ENCODE data around the gene ZNF70. TPM values are rescaled to one million over a fixed set of nuclear protein-coding genes. Genes with fewer than 3 reads are reported as not detected.

Gene ZNF70
- total and polyA plus RNA-seq, 9 of the 15 experiments (the other 6 are each of a cell fraction or from before 2014, with no cell fraction given): 0.14 to 3.3 (median 1.4) TPM

GRCh38 chr22:23767673-23768548 lies 17.0 kb upstream of the ZNF70 start, which contains the start of gene CHCHD10 (continued):
- TF ChIP-seq SMARCC2 (IDR thresholded peaks at IDR 0.05; ENCODE audit: low read depth) (no peak), EGR1 (conservative IDR thresholded peaks at IDR 0.05) (peak; percentile 53), CBFB (CRISPR knock-in tag; IDR thresholded peaks at IDR 0.05) (0 out of 2 replicates have a peak, but pooled peaks have one; percentile 50), HIVEP1 (CRISPR knock-in tag; IDR thresholded peaks at IDR 0.05) (peak; percentile 56; the same call in 1 of the 2 replicates), HNRNPLL (IDR thresholded peaks at IDR 0.05; ENCODE audit: low read depth, low read length, poor library complexity, severe bottlenecking) (peak; percentile 67), SMAD1 (IDR thresholded peaks at IDR 0.05; ENCODE audit: low read depth, low read length, partially characterized antibody) (no peak), U2AF1 (optimal IDR thresholded peaks at IDR 0.05; ENCODE audit: low read depth, low read length) (no peak), SMAD2 (IDR thresholded peaks at IDR 0.05; ENCODE audit: low read depth, low read length) (no peak), PHF8 (IDR thresholded peaks at IDR 0.05; ENCODE audit: borderline replicate concordance, low read length) (peak; percentile 79; the same call in 1 of the 2 replicates), RNF2 (IDR thresholded peaks at IDR 0.05) (peak; percentile 66)
- TF ChIP-seq, protein P1, sequence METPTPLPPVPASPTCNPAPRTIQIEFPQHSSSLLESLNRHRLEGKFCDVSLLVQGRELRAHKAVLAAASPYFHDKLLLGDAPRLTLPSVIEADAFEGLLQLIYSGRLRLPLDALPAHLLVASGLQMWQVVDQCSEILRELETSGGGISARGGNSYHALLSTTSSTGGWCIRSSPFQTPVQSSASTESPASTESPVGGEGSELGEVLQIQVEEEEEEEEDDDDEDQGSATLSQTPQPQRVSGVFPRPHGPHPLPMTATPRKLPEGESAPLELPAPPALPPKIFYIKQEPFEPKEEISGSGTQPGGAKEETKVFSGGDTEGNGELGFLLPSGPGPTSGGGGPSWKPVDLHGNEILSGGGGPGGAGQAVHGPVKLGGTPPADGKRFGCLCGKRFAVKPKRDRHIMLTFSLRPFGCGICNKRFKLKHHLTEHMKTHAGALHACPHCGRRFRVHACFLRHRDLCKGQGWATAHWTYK (CRISPR knock-in tag; IDR thresholded peaks at IDR 0.05): peak; percentile 86
- TF ChIP-seq, protein P2, sequence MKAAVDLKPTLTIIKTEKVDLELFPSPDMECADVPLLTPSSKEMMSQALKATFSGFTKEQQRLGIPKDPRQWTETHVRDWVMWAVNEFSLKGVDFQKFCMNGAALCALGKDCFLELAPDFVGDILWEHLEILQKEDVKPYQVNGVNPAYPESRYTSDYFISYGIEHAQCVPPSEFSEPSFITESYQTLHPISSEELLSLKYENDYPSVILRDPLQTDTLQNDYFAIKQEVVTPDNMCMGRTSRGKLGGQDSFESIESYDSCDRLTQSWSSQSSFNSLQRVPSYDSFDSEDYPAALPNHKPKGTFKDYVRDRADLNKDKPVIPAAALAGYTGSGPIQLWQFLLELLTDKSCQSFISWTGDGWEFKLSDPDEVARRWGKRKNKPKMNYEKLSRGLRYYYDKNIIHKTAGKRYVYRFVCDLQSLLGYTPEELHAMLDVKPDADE (conservative IDR thresholded peaks at IDR 0.05; ENCODE audit: control insufficient read depth, low read depth, low read length): peak; percentile 56
- TF ChIP-seq, protein P3, sequence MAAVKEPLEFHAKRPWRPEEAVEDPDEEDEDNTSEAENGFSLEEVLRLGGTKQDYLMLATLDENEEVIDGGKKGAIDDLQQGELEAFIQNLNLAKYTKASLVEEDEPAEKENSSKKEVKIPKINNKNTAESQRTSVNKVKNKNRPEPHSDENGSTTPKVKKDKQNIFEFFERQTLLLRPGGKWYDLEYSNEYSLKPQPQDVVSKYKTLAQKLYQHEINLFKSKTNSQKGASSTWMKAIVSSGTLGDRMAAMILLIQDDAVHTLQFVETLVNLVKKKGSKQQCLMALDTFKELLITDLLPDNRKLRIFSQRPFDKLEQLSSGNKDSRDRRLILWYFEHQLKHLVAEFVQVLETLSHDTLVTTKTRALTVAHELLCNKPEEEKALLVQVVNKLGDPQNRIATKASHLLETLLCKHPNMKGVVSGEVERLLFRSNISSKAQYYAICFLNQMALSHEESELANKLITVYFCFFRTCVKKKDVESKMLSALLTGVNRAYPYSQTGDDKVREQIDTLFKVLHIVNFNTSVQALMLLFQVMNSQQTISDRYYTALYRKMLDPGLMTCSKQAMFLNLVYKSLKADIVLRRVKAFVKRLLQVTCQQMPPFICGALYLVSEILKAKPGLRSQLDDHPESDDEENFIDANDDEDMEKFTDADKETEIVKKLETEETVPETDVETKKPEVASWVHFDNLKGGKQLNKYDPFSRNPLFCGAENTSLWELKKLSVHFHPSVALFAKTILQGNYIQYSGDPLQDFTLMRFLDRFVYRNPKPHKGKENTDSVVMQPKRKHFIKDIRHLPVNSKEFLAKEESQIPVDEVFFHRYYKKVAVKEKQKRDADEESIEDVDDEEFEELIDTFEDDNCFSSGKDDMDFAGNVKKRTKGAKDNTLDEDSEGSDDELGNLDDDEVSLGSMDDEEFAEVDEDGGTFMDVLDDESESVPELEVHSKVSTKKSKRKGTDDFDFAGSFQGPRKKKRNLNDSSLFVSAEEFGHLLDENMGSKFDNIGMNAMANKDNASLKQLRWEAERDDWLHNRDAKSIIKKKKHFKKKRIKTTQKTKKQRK (IDR thresholded peaks at IDR 0.05; ENCODE audit: borderline replicate concordance, low read depth, low read length): no peak

Data from K562 (cell line).